Measurements from ENCODE around the gene MOGAT1. TPM values are rescaled to one million over a fixed set of nuclear protein-coding genes. Genes with fewer than 3 reads are reported as not detected.

The MOGAT1 gene
- total and polyA plus RNA-seq, 2 of the 13 experiments (the other 11 are each of a cell fraction or from before 2014, with no cell fraction given), result 0.98 to 4.3 TPM

DNA sequence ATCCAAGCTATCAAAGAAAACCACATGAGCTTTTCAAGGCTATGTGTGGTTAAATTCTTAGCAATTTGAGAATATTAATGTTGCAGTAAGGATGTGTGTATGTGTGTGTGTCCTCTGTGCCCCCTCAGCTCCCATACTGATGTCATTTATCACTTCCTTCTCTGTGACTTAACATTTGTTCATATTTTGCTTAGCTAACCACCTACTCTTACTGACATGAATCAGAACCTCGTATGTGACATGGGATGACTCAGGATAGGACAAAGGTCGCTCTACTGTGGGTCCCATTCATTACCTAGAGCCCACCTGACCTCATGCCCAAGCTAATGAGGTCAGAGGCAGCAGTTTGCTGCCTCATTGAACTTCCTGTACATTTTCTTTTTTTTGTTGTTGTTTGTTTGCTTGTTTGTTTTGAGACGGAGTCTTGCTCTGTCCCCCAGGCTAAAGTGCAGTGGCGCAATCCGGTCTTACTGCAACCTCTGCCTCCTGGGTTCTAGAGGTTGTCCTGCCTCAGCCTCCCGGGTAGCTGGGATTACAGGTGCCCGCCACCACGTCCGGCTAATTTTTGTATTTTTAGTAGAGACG is 36.3 kb downstream of the MOGAT1 start (continued):
- TF ChIP-seq ZNF501 (CRISPR knock-in tag; IDR thresholded peaks at IDR 0.05) (peak; percentile 71; the same call in 1 of the 2 replicates), THAP11 (CRISPR knock-in tag; IDR thresholded peaks at IDR 0.05) (peak; percentile 60), KDM1A (CRISPR knock-in tag; IDR thresholded peaks at IDR 0.05) (peak; percentile 86), CBX2 (IDR thresholded peaks at IDR 0.05; ENCODE audit: low read depth, low read length) (no peak), CBX2 (CRISPR knock-in tag; IDR thresholded peaks at IDR 0.05; ENCODE audit: low read depth) (peak; percentile 47; the same call in 1 of the 2 replicates), ZNF652 (CRISPR knock-in tag; IDR thresholded peaks at IDR 0.05; ENCODE audit: borderline replicate concordance, low read depth) (no peak), RARA (CRISPR knock-in tag; IDR thresholded peaks at IDR 0.05) (peak; percentile 61; the same call in 1 of the 2 replicates), ZNF33B (CRISPR knock-in tag; IDR thresholded peaks at IDR 0.05) (no peak), ESRRA (CRISPR knock-in tag; IDR thresholded peaks at IDR 0.05; ENCODE audit: low read depth) (no peak), GATAD2A (CRISPR knock-in tag; IDR thresholded peaks at IDR 0.05) (peak; percentile 88), HDAC1 (CRISPR knock-in tag; IDR thresholded peaks at IDR 0.05) (peak; percentile 67), TEAD3 (CRISPR knock-in tag; optimal IDR thresholded peaks at IDR 0.05; ENCODE audit: borderline replicate concordance) (peak; percentile 24), SCMH1 (CRISPR knock-in tag; IDR thresholded peaks at IDR 0.05; ENCODE audit: borderline replicate concordance) (no peak)
- TF ChIP-seq, protein P1, sequence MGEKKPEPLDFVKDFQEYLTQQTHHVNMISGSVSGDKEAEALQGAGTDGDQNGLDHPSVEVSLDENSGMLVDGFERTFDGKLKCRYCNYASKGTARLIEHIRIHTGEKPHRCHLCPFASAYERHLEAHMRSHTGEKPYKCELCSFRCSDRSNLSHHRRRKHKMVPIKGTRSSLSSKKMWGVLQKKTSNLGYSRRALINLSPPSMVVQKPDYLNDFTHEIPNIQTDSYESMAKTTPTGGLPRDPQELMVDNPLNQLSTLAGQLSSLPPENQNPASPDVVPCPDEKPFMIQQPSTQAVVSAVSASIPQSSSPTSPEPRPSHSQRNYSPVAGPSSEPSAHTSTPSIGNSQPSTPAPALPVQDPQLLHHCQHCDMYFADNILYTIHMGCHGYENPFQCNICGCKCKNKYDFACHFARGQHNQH (CRISPR knock-in tag; IDR thresholded peaks at IDR 0.05), result peak; percentile 45; the same call in 1 of the 2 replicates
- TF ChIP-seq, protein P2, sequence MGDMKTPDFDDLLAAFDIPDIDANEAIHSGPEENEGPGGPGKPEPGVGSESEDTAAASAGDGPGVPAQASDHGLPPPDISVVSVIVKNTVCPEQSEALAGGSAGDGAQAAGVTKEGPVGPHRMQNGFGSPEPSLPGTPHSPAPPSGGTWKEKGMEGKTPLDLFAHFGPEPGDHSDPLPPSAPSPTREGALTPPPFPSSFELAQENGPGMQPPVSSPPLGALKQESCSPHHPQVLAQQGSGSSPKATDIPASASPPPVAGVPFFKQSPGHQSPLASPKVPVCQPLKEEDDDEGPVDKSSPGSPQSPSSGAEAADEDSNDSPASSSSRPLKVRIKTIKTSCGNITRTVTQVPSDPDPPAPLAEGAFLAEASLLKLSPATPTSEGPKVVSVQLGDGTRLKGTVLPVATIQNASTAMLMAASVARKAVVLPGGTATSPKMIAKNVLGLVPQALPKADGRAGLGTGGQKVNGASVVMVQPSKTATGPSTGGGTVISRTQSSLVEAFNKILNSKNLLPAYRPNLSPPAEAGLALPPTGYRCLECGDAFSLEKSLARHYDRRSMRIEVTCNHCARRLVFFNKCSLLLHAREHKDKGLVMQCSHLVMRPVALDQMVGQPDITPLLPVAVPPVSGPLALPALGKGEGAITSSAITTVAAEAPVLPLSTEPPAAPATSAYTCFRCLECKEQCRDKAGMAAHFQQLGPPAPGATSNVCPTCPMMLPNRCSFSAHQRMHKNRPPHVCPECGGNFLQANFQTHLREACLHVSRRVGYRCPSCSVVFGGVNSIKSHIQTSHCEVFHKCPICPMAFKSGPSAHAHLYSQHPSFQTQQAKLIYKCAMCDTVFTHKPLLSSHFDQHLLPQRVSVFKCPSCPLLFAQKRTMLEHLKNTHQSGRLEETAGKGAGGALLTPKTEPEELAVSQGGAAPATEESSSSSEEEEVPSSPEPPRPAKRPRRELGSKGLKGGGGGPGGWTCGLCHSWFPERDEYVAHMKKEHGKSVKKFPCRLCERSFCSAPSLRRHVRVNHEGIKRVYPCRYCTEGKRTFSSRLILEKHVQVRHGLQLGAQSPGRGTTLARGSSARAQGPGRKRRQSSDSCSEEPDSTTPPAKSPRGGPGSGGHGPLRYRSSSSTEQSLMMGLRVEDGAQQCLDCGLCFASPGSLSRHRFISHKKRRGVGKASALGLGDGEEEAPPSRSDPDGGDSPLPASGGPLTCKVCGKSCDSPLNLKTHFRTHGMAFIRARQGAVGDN (CRISPR knock-in tag; IDR thresholded peaks at IDR 0.05), result peak; percentile 80
- TF ChIP-seq, protein P3, sequence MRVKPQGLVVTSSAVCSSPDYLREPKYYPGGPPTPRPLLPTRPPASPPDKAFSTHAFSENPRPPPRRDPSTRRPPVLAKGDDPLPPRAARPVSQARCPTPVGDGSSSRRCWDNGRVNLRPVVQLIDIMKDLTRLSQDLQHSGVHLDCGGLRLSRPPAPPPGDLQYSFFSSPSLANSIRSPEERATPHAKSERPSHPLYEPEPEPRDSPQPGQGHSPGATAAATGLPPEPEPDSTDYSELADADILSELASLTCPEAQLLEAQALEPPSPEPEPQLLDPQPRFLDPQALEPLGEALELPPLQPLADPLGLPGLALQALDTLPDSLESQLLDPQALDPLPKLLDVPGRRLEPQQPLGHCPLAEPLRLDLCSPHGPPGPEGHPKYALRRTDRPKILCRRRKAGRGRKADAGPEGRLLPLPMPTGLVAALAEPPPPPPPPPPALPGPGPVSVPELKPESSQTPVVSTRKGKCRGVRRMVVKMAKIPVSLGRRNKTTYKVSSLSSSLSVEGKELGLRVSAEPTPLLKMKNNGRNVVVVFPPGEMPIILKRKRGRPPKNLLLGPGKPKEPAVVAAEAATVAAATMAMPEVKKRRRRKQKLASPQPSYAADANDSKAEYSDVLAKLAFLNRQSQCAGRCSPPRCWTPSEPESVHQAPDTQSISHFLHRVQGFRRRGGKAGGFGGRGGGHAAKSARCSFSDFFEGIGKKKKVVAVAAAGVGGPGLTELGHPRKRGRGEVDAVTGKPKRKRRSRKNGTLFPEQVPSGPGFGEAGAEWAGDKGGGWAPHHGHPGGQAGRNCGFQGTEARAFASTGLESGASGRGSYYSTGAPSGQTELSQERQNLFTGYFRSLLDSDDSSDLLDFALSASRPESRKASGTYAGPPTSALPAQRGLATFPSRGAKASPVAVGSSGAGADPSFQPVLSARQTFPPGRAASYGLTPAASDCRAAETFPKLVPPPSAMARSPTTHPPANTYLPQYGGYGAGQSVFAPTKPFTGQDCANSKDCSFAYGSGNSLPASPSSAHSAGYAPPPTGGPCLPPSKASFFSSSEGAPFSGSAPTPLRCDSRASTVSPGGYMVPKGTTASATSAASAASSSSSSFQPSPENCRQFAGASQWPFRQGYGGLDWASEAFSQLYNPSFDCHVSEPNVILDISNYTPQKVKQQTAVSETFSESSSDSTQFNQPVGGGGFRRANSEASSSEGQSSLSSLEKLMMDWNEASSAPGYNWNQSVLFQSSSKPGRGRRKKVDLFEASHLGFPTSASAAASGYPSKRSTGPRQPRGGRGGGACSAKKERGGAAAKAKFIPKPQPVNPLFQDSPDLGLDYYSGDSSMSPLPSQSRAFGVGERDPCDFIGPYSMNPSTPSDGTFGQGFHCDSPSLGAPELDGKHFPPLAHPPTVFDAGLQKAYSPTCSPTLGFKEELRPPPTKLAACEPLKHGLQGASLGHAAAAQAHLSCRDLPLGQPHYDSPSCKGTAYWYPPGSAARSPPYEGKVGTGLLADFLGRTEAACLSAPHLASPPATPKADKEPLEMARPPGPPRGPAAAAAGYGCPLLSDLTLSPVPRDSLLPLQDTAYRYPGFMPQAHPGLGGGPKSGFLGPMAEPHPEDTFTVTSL (CRISPR knock-in tag; IDR thresholded peaks at IDR 0.05; ENCODE audit: borderline replicate concordance), result peak; percentile 61; the same call in 1 of the 2 replicates

All from HepG2 (cell line).